Right lobe of liver (tissue), 6 donors: ENCODE results near the gene NUDT5. TPM values are rescaled to one million over a fixed set of nuclear protein-coding genes. Genes with fewer than 3 reads are reported as not detected.

Experiments used
- ATAC-seq, 4 donors: fragments of 200-7000 bp; cut with Tn5 transposase; one replicate each; pipeline ENCODE4 v1.9.1; 2020; ENCODE audit warnings: mild to moderate bottlenecking in 4 of 4, moderate library complexity in 4 of 4
- DNase-seq, 3 donors: peaks; one replicate each; pipeline ENCODE4 v3.0.0-alpha.2; 2020
- H3K27ac ChIP-seq, 3 donors: fragments of 200-600 bp; one replicate each; pipeline ENCODE4 v1.8.0; 2022
- H3K27me3 ChIP-seq, 2 donors: fragments of 200-600 bp; one replicate each; pipeline ENCODE4 v1.8.0; 2022
- H3K36me3 ChIP-seq, 4 donors: fragments of 200-600 bp; sonication (generic) in 1 of 4; one replicate each; pipeline versions ENCODE4 v1.5.1 to v1.8.0; 2017 to 2022; ENCODE audit warnings: control low read depth in 1 of 4
- H3K4me1 ChIP-seq, 4 donors: fragments of 200-600 bp; sonication (generic) in 1 of 4; one replicate each; pipeline versions ENCODE4 v1.5.1 to v1.8.0; 2017 to 2022; ENCODE audit warnings: control low read depth in 1 of 4
- H3K4me3 ChIP-seq, 3 donors: fragments of 200-600 bp; one replicate each; pipeline ENCODE4 v1.8.0; 2022
- H3K9me3 ChIP-seq, 4 donors: fragments of 200-600 bp; sonication (generic) in 1 of 4; one replicate each; pipeline versions ENCODE4 v1.5.1 to v1.8.0; 2017 to 2022; ENCODE audit warnings: control low read depth in 1 of 4
- CTCF ChIP-seq, 4 donors: fragments of 200-600 bp in 3 of 4; fragments of 450-650 bp in 1 of 4; IDR thresholded peaks; one replicate each; pipeline versions ENCODE4 v1.5.1 to v1.8.0; 2016 to 2022; ENCODE audit warnings: antibody characterized with exemption in 4 of 4, mild to moderate bottlenecking in 2 of 4
- POLR2A ChIP-seq: fragments of 450-650 bp; IDR thresholded peaks from one replicate; pipeline ENCODE4 v1.6.1; 2017; ENCODE audit warnings: antibody characterized with exemption, mild to moderate bottlenecking
- WGBS: methylation state at CpG from one replicate; pipeline ENCODE4 v1.1.6; 2018; ENCODE audit warnings: low coverage, low lambda C conversion rate; ENCODE audit not compliant: insufficient coverage; ENCODE audit errors: missing lambda C conversion rate; 5-methylcytosine and 5-hydroxymethylcytosine counted together
- intact Hi-C, 2 donors: fragments of 100-400 bp; cut with DNase I; formaldehyde crosslinking; loops; one replicate each; pipeline versions ENCODE4 v1.11.2 to v1.14.1; 2022
- total RNA-seq, 6 experiments: library from RNA; depleted of rRNA in 2 of 6; stranded (reverse); fragments of >200 nt in 2 of 6; fragmentation: NEBNext Ultra II Directional in 3 of 6; extraction: Animal tissue kit (Norgen Biotek cat#: 25700) in 3 of 6; gene quantifications; one replicate each; pipeline versions ENCODE4 v1.1.0 to v1.2.4, GENCODE V29; 2016 to 2023
- donor health status: DM: no; HTN: yes; CAD: no.
- donor health status: DM: no; HTN: no; CAD: no.
- donor health status: DM: no; HTN: no; CAD: no.
- donor health status: DM: no; HTN: yes; CAD: no.
- donor health status: DM: no; HTN: yes; CAD: no.

Gene NUDT5
- total RNA-seq, 6 experiments from 2014 or later: 48.6 to 64.3 (median 55.8) TPM

- peaks cover 3 to 41% (median 5%) of the 10 kb centered on the region in 4 donors for H3K36me3 ChIP-seq
- intact Hi-C loops: no loop called here
- WGBS: 86% methylated on average over 3 of the region's 3 CpGs
- ATAC-seq: no peak
- no peaks in the 10 kb centered on the region for H3K9me3 ChIP-seq
- no peaks in the 10 kb centered on the region for H3K4me1 ChIP-seq
- TF ChIP-seq POLR2A (no peak), CTCF (IDR thresholded peaks at IDR 0.05) (no peak)
- H3K27me3 ChIP-seq: no peaks in the 10 kb centered on the region
- H3K27ac ChIP-seq: no peak overlapping the region
- DNase-seq: no peak
- H3K4me3 ChIP-seq: no peak overlapping the region
Observed at GRCh38 chr10:12205082-12205481, 9.4 kb upstream of the NUDT5 start.

GRCh38 chr10:12202226-12202625 is 6.5 kb upstream of the NUDT5 start:
- Histone ChIP-seq H3K36me3 (peaks cover 0 to 34% (median 5%) of the 10 kb centered on the region in 4 donors), H3K27me3 (no peaks in the 10 kb centered on the region), H3K4me3 (no peak overlapping the region), H3K9me3 (no peaks in the 10 kb centered on the region), H3K27ac (no peak overlapping the region), H3K4me1 (peaks cover 0 to 9% (median 0%) of the 10 kb centered on the region in 4 donors)
- no peak for TF ChIP-seq CTCF (IDR thresholded peaks at IDR 0.05)
- intact Hi-C loops: no loop called here
- no peak for DNase-seq
- ATAC-seq: no peak
- WGBS: 85% methylated on average over 5 of the region's 5 CpGs

GRCh38 chr10:12201543-12201942 is 5.9 kb upstream of the NUDT5 start:
- intact Hi-C loops: no loop called here
- TF ChIP-seq CTCF (IDR thresholded peaks at IDR 0.05): no peak
- Histone ChIP-seq H3K4me1 (peaks cover 0 to 15% (median 0%) of the 10 kb centered on the region in 4 donors), H3K27ac (no peak overlapping the region), H3K4me3 (no peak overlapping the region), H3K27me3 (no peaks in the 10 kb centered on the region), H3K36me3 (peaks cover 0 to 34% (median 5%) of the 10 kb centered on the region in 4 donors), H3K9me3 (no peaks in the 10 kb centered on the region)
- no peak for DNase-seq
- no peak for ATAC-seq
- WGBS: 73% methylated on average over 3 of the region's 3 CpGs

- H3K4me1 ChIP-seq: peaks cover 0 to 16% (median 0%) of the 10 kb centered on the region in 4 donors
- no peak for DNase-seq
- no peaks in the 10 kb centered on the region for H3K9me3 ChIP-seq
- intact Hi-C loops: no loop called here
- H3K27ac ChIP-seq: no peak overlapping the region
- WGBS: 84% methylated on average over 3 of the region's 5 CpGs
- H3K27me3 ChIP-seq: no peaks in the 10 kb centered on the region
- no peak for TF ChIP-seq POLR2A
- TF ChIP-seq CTCF (IDR thresholded peaks at IDR 0.05): no peak
- ATAC-seq: no peak
- H3K4me3 ChIP-seq: no peak overlapping the region
- H3K36me3 ChIP-seq: peaks cover 0 to 34% (median 5%) of the 10 kb centered on the region in 4 donors
Observed at GRCh38 chr10:12200850-12201249, 5.2 kb upstream of the NUDT5 start.

GRCh38 chr10:12198156-12198555 is 2.5 kb upstream of the NUDT5 start:
- no peak for TF ChIP-seq CTCF (IDR thresholded peaks at IDR 0.05)
- TF ChIP-seq POLR2A: no peak
- WGBS: 73% methylated on average over 2 of the region's 2 CpGs
- H3K27ac ChIP-seq: no peak overlapping the region
- no peaks in the 10 kb centered on the region for H3K27me3 ChIP-seq
- ATAC-seq: no peak
- H3K9me3 ChIP-seq: no peaks in the 10 kb centered on the region
- no peak for DNase-seq
- H3K36me3 ChIP-seq: peaks cover 0 to 31% (median 2%) of the 10 kb centered on the region in 4 donors
- peaks cover 0 to 30% (median 6%) of the 10 kb centered on the region in 4 donors for H3K4me1 ChIP-seq
- H3K4me3 ChIP-seq: no peak overlapping the region
- intact Hi-C loops: no loop called here
